HepG2 (cell line): ENCODE data around the gene UNKL. TPM values are rescaled to one million over a fixed set of nuclear protein-coding genes. Genes with fewer than 3 reads are reported as not detected.

Experiments
- E2F1 ChIP-seq: sonication (generic); formaldehyde crosslinking; IDR thresholded peaks from 2 replicates; pipeline ENCODE4 v1.5.0; 2020; ENCODE audit warnings: missing genetic modification reagents
- GMEB2 ChIP-seq: IDR thresholded peaks from 2 replicates; pipeline ENCODE4 v1.6.1; 2016; ENCODE audit warnings: missing biosample characterization, missing genetic modification reagents, low read depth
- HMG20A ChIP-seq: IDR thresholded peaks from 2 replicates; pipeline ENCODE4 v1.6.1; 2016; ENCODE audit warnings: borderline replicate concordance
- IRF1 ChIP-seq: sonication (generic); formaldehyde crosslinking; IDR thresholded peaks from 2 replicates; pipeline ENCODE4 v1.4.0; 2020; ENCODE audit warnings: low read depth, mild to moderate bottlenecking, missing genetic modification reagents
- KDM5A ChIP-seq: fragments of 200-600 bp; sonication (generic); IDR thresholded peaks from 2 replicates; pipeline ENCODE4 v1.7.0; 2018; ENCODE audit warnings: antibody characterized with exemption, mild to moderate bottlenecking, low read length, borderline replicate concordance
- MLLT10 ChIP-seq: sonication (generic); formaldehyde crosslinking; IDR thresholded peaks from 2 replicates; pipeline ENCODE4 v1.4.0; 2020; ENCODE audit warnings: missing genetic modification reagents
- MXI1 ChIP-seq: IDR thresholded peaks from 3 replicates; pipeline ENCODE4 v1.6.1; 2012; ENCODE audit warnings: low read depth, low read length, inconsistent platforms, borderline replicate concordance
- SRSF1 ChIP-seq: fragments of 200-400 bp; formaldehyde crosslinking; optimal IDR thresholded peaks from 2 replicates; pipeline ENCODE3; 2017; ENCODE audit warnings: mild to moderate bottlenecking, low read depth, low read length, moderate library complexity
- SRSF9 ChIP-seq: fragments of 200-400 bp; formaldehyde crosslinking; IDR thresholded peaks from 2 replicates; pipeline ENCODE4 v1.6.1; 2018; ENCODE audit warnings: borderline replicate concordance, mild to moderate bottlenecking, low read depth, low read length; ENCODE audit not compliant: insufficient read depth, poor library complexity, severe bottlenecking
- TFDP1 ChIP-seq: IDR thresholded peaks from 2 replicates; pipeline ENCODE4 v1.6.1; 2016; ENCODE audit warnings: missing compliant biosample characterization, missing genetic modification reagents, borderline replicate concordance
- ZFAT ChIP-seq: sonication (generic); formaldehyde crosslinking; conservative IDR thresholded peaks from 2 replicates; pipeline ENCODE4 v1.8.1; 2023; ENCODE audit warnings: missing genetic modification reagents, inconsistent platforms
- ZNF18 ChIP-seq: sonication (generic); formaldehyde crosslinking; IDR thresholded peaks from 2 replicates; pipeline ENCODE4 v1.8.0; 2022; ENCODE audit warnings: mild to moderate bottlenecking, missing genetic modification reagents; ENCODE audit not compliant: insufficient replicate concordance
- ZNF549 ChIP-seq: sonication (generic); formaldehyde crosslinking; IDR thresholded peaks from 2 replicates; pipeline ENCODE4 v1.5.0; 2020; ENCODE audit warnings: missing genetic modification reagents
- ZNF598 ChIP-seq: sonication (generic); formaldehyde crosslinking; IDR thresholded peaks from 2 replicates; pipeline ENCODE4 v1.5.1; 2020; ENCODE audit warnings: mild to moderate bottlenecking, missing genetic modification reagents, borderline replicate concordance
- ZNF724P ChIP-seq: sonication (generic); formaldehyde crosslinking; IDR thresholded peaks from 2 replicates; pipeline ENCODE4 v1.8.0; 2022; ENCODE audit warnings: missing genetic modification reagents, borderline replicate concordance
- ZNF772 ChIP-seq: sonication (generic); formaldehyde crosslinking; IDR thresholded peaks from 2 replicates; pipeline ENCODE4 v1.5.0; 2020; ENCODE audit warnings: mild to moderate bottlenecking, missing genetic modification reagents
- ZNF788 ChIP-seq: sonication (generic); formaldehyde crosslinking; IDR thresholded peaks from 2 replicates; pipeline ENCODE4 v1.5.0; 2020; ENCODE audit warnings: mild to moderate bottlenecking, missing genetic modification reagents, borderline replicate concordance
- ZUFSP ChIP-seq: sonication (generic); formaldehyde crosslinking; IDR thresholded peaks from 2 replicates; pipeline ENCODE4 v1.9.0; 2021; ENCODE audit warnings: missing genetic modification reagents, mild to moderate bottlenecking, borderline replicate concordance
- polyA plus RNA-seq, 8 experiments: library from polyadenylated mRNA; depleted of rRNA in 3 of 8; stranded (reverse) in 7 of 8; unstranded in 1 of 8; fragments of >200 nt; fragmentation: Illumina TruSeq in 4 of 8; extraction: Trizol in 4 of 8; gene quantifications; 2 replicates each; pipeline versions ENCODE4 v1.2.1 to v1.2.3, GENCODE V29; 2011 to 2016; ENCODE audit warnings: low read depth in 4 of 8, missing spikeins in 1 of 8, mixed read lengths in 1 of 8; ENCODE audit not compliant: insufficient read depth in 1 of 8
- total RNA-seq, 5 experiments: library from RNA; depleted of rRNA; stranded (reverse); fragments of >200 nt; fragmentation: Illumina TruSeq; extraction: Trizol; gene quantifications; 2 replicates each; pipeline ENCODE4 v1.2.3, GENCODE V29; 2016; ENCODE audit warnings: low read depth in 1 of 5

Gene UNKL
- total and polyA plus RNA-seq, 2 of the 13 experiments (the other 11 are each of a cell fraction or from before 2014, with no cell fraction given): 10.4 to 17.6 TPM

GRCh38 chr16:1351582-1352362 is 62.7 kb downstream of the UNKL start, which contains the start of the genes GNPTG and TSR3 (continued):
- TF ChIP-seq ZNF598 (CRISPR knock-in tag) (no peak), MLLT10 (no peak), ZNF772 (peak; percentile 63; the same call in 1 of the 2 replicates), HMG20A (CRISPR knock-in tag) (no peak), MXI1 (peak; percentile 89; the same call in 2 of the 3 replicates), SRSF1 (no peak), IRF1 (CRISPR knock-in tag) (no peak), ZNF549 (CRISPR knock-in tag) (no peak), ZNF724P (CRISPR knock-in tag) (no peak), E2F1 (CRISPR knock-in tag) (no peak), GMEB2 (CRISPR knock-in tag) (0 out of 2 replicates have a peak, but pooled peaks have one; percentile 58), SRSF9 (no peak), ZNF788 (CRISPR knock-in tag) (peak; percentile 81; the same call in 1 of the 2 replicates), TFDP1 (peak; percentile 80; the same call in 1 of the 2 replicates), ZFAT (CRISPR knock-in tag) (no peak; the same call in 1 of the 2 replicates), KDM5A (peak; percentile 100), ZNF18 (CRISPR knock-in tag) (no peak), ZUFSP (CRISPR knock-in tag) (no peak)
